HG03280 (cell line): ENCODE measurements around the gene ITCH.
"Not testable (repeated sequence)": the region's sequence is repeated elsewhere in the genome, so short reads cannot be mapped to it uniquely, and the experiment has no call there.

Experiments used
- ATAC-seq: cut with Tn5 transposase; IDR thresholded peaks from one replicate; pipeline ENCODE4 v1.9.1; 2021; ENCODE audit warnings: mild to moderate bottlenecking, moderate library complexity; ENCODE audit not compliant: unreplicated experiment

Gene ITCH

DNA sequence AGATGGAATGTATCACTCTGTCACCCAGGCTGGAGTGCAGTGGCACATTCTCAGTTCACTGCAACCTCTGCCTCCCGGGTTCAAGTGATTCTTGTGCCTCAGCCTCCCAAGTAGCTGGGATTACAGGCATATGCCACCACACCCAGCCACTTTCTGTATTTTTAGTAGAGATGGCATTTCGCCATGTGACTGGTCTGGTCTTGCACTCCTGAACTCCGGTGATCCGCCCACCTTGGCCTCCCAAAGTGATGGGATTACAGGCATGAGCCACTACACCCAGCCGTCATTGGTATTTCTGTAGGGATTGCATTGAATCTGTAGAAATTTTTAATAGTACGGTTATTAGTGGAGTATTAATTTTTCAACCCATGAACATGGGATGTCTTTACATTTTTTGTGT is 134.5 kb downstream of the ITCH start:
- ATAC-seq: not testable (repeated sequence)

DNA sequence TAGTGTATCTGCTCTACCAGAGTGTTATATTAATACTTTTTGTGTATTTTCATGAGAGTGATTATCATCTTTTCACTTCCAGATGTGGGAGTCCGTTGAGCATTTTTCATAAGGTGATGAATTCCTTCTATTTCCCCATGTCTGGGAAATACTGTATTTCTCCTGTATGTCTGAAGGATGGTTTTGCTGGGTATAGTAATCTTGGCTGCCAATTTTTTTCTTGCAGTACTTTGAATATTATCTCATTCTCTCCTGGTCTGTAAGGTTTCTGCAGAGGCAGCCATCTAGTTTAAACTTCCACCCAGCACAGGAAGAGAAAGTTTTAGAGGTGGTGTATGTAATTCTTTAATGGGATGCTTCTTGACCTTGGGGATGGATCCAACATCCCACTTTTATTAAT is 137.8 kb downstream of the ITCH start:
- ATAC-seq: no peak

- ATAC-seq: no peak
Measured at GRCh38 chr20:34506480-34506879, 143.4 kb downstream of the ITCH start.

GRCh38 chr20:34507702-34508413 is 144.8 kb downstream of the ITCH start:
- ATAC-seq: no peak

GRCh38 chr20:34510575-34510974 is 147.5 kb downstream of the ITCH start:
- ATAC-seq: no peak

- no peak for ATAC-seq
Measured at GRCh38 chr20:34511891-34512265, 148.8 kb downstream of the ITCH start.

- no peak for ATAC-seq
Measured at GRCh38 chr20:34512266-34512954, 149.3 kb downstream of the ITCH start.

- ATAC-seq: no peak
Measured at GRCh38 chr20:34512955-34513419, 149.9 kb downstream of the ITCH start.

DNA sequence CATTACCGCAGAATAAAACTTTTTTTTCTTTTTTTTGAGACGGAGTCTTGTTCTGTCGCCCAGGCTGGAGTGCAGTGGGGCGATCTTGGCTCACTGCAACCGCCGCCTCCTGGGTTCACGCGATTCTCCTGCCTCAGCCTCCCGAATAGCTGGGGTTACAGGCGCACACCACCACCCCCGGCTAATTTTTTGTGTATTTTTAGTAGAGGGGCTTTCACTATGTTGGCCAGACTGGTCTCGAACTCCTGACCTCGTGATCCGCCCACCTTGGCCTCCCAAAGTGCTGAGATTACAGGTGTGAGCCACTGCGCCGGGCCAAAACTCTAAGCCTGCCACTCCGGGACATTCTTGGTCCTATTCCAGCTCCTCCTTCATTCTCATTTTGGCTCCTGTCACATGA is 151.0 kb downstream of the ITCH start:
- not testable (repeated sequence) for ATAC-seq

GRCh38 chr20:34514897-34515483 is 151.9 kb downstream of the ITCH start:
- no peak for ATAC-seq

- ATAC-seq: peak; percentile 55
Measured at GRCh38 chr20:34515484-34516246, 152.6 kb downstream of the ITCH start.

GRCh38 chr20:34516247-34517113 is 153.4 kb downstream of the ITCH start, which contains the start of gene DYNLRB1:
Gene DYNLRB1, plus strand, starts transcription at chr20:34516422. Its CDS starts 37 bp downstream, at chr20:34516459.
- peak; percentile 73 for ATAC-seq

- no peak for ATAC-seq
Measured at GRCh38 chr20:34517114-34517505, 154.0 kb downstream of the ITCH start.

DNA sequence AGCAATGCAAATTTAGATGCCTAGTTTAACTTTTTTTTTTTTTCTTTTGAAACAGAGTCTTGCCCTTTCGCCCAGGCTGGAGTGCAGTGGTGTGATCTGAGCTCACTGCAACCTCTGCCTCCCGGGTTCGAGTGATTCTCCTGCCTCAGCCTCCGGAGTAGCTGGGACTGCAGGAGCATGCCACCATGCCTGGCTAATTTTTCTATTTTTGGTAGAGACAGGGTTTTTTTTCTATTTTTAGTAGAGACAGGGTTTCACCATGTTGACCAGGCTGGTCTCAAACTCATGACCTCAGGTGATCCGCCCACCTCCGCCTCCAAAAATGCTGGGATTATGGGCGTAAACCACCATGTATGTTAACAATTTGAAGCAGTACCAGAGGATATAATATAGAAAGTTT is 155.8 kb downstream of the ITCH start:
- not testable (repeated sequence) for ATAC-seq

DNA sequence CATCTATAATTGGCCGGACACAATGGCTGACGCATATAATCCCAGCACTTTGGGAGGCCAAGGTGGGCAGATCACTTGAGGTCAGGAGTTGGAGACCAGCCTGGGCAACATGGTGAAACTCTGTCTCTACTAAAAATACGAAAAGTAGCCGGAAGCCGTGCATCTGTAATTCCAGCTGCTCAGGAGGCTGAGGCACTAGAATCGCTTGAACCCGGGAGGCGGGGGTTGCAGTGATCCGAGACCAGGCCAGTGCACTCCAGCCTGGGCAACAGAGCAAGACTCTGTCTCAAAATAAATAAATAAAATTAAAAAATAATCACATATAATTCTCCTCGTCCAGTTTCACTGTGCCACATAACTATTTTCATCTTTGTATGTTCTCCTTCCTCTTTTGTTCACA is 156.8 kb downstream of the ITCH start:
- not testable (repeated sequence) for ATAC-seq

- no peak for ATAC-seq
Measured at GRCh38 chr20:34522969-34523871, 160.1 kb downstream of the ITCH start.

GRCh38 chr20:34524426-34524825 is 161.4 kb downstream of the ITCH start:
- no peak for ATAC-seq

DNA sequence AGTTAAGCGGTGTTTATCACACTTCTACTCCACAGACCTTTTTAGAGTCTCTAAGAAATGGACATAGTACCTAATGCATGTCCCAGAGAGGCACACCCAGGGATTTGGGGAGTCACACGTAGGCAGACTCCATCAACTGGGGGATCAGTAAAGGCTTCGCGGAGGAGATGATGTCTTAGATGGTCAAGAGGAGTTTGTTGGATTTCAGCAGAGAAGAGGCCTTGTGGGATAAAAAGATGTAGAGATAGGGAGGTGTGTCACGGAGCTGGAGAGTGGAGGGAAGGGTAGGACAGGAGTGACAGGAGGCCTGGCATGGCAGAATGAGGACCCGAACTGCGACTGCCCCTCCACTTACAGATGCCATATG is 162.3 kb downstream of the ITCH start:
- ATAC-seq: no peak

DNA sequence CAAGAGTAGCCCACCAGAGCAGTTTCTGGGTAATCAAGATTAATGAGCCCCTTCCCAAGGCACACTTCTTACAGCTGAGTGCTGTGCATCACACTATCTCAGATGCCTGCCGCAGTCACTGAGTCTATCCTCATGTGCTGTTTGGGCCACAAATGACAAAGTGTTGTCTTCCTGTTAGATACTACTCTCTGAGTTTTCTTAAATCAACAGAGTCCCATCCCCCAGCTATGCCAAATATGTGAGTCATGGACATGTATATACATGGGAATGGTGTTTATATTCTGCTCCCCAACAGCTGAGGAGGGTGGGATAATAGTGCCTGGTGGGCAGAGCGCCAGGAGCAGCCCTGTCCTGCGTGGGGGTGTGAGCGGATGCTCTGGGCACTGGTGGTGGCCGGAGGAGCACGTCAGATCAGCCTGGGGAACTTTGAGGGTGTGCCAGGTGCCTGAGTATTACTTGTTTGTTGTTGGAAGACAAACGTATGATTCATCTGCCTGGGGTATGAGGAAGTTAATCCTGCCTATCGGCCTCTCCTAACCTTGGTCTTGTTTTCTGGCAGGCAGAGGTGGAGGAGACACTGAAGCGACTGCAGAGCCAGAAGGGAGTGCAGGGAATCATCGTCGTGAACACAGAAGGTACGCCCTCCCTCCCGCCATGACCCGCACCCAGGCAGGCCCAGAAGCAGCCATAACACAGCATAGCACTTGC is 162.8 kb downstream of the ITCH start:
- ATAC-seq: no peak
